HTERT RPE-1 (cell line): ENCODE data around the gene VSIG10L2.

Source experiments
- in situ Hi-C: fragments of 300-500 bp; cut with MboI; formaldehyde crosslinking; loops from 4 replicates; pipeline ENCODE4 v1.14.3; 2020; ENCODE audit warnings: low sequenced_read_pairs

VSIG10L2 gene

DNA sequence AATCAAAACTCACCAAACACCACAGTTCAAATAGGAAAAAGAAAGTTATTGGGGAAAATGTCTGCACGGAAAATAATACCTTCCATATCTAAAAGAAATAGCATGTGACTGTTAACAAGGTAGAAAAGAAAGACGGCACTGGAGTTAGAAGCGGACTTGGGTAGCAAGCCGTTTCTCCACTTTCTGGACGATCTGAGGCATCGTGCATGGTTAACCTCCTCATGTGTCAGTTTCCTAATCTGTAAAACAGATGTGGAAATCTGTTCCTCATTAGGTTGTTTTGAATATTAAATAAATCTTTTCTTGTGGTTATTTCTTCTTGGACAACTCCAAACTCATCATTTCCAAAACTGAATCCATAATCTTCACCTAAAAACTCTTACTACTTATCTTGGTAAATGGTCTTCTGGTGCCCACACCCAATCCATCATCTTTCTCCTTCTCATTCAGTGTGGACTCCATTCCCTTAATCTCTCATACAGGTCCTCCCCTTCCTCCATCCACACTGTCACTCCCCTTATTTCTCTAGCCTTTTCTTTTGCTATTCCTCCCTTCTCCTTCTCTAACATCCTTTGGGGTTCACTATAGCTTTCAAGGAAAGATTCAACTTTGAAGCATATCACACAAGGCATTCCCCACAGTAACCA is 53.5 kb downstream of the VSIG10L2 start:
- in situ Hi-C loops: no loop called here

- in situ Hi-C loops: no loop called here
Measured at GRCh38 chr11:126002181-126002580, 56.3 kb downstream of the VSIG10L2 start.
